HG03060 (cell line): Measurements from ENCODE around the gene HIC2.
A peak's percentile ranks its signal among the peaks of the same experiment; 100 is the strongest.
"Not testable (repeated sequence)": the region's sequence is repeated elsewhere in the genome, so short reads cannot be mapped to it uniquely, and the experiment has no call there.

Source experiments
- ATAC-seq: cut with Tn5 transposase; IDR thresholded peaks from one replicate; pipeline ENCODE4 v1.9.1; 2021; ENCODE audit warnings: low read depth, moderate number of reproducible peaks; ENCODE audit not compliant: unreplicated experiment

The HIC2 gene

DNA sequence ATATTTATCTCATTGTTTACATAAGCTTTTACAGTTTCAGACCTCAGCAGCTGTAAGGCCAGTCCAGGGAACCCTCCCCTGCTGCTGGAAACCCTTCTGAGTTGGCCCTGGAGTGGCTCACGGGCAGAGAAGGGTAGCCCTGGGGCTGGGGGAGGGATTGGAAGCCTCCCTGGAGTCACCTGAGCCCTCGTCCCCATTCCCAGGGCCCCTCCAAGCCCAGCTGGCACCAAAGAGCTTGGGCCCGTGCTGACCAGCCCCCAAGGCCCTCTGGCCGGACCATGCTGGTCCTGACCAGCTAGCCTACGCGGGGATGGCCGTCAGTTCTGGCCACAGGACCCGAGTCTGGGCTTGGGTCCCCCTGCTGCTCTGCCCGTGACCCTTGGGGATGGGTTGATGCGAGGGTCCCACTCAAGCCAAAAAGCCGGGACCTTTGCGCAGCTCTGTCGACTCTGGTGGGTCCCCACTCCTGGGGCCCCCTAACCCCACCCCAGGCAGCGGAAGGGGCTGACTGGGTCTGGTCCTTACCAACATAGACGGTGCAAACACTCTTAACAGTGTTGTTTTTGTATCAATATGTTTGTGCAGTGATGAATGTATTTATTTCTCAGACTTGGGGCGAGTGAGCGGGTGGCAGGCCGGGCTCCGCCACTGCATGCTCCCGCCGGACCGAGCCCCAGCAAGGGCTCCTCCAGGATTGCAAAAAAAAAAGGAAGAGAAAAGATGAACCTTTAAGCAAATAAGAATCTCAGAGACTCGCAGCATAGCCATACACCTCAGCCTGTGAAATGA, 32.6 kb downstream of the HIC2 start:
- no peak for ATAC-seq

DNA sequence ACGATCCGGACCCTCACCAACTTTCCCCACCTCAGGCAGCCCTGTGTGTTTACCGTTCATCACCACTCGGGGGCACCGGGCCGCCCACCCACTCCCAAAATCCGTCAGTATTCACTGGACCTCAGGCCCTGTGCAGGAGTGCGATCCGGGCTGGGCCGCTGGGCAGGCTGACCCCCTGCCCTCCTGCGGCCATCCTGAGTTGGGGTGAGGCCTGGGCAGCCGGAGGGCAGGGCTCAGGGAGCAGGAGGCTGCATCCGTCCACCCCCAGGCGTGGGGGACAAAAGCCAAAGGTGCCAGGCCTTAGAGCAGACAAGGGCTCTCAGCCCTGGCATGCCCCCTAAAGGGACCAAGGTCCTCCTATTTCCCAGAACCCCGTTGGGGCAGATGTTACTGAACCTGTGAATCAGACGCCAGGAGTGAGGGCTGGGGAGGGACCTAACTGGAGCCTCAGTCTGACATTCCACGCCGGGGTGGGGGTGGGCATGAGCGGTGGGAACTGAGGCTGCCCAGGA, 33.2 kb downstream of the HIC2 start:
- no peak for ATAC-seq

DNA sequence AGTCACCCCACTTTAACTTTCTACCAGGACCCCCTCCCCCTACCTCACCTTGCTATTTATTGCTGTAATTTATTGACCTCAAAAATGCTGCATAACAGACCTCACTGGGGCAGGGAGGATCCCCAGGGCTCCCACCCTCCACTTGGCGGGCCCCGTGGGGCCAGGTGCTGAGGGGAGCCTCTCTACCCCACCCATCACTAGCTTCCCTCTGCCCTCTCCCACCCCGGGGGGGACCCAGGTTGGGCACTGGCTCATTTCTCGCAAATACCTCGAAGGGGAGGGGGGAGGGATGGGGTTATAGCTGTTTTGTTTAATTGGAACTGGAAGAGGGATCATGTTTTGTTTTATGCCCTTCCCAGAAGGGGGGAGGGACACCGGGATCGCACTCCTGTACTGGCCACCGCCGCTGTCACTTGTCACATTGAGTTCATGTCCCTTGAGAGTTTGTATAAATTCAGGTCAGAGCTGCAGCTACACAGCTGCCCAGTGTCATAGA, 33.7 kb downstream of the HIC2 start:
- ATAC-seq, result no peak

DNA sequence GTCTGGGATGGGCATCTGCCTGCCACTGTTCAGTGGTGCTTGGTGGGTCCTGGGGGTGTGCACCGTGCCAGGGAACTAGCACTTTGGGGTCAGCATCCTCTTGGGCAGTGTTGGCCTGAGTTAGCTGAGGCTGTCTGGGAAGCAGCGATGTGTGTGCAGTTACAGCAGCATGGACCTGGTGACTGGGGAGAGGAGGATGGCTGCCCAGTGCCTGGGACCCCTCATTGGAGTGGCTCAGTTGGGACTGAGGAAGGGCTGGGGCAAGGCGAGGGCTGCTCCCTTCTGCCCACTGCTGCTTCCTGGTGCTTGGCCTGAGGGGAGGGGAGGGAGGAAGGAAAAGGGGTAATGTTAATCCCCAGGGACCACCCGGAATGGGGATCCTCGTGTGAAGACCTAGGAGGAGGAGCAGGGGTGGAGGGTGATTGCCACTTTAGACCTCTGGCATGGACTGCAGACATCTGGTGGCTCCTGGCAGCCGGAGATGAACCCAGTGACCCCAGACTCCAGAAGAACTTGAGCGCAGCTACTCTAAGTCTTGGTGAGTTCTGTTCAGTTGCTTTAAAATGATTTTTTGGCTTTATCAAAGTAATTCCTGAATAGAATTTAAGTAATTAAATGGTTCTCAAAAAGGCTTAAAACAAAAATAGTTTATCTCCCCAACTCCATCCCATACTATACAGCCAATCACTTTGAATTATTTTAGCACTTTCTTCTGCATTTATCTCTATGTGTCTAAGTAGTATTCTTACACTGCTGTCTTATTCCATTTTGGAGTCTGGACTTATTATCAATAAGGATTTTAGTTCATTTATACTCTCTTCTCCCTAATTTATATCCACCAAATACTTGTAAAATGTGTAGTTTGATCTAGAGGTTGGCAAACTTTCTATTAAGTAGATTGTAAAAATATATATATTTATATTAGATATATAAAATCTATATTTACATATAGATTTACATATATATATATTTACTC, 34.7 kb downstream of the HIC2 start:
- ATAC-seq, result no peak

DNA sequence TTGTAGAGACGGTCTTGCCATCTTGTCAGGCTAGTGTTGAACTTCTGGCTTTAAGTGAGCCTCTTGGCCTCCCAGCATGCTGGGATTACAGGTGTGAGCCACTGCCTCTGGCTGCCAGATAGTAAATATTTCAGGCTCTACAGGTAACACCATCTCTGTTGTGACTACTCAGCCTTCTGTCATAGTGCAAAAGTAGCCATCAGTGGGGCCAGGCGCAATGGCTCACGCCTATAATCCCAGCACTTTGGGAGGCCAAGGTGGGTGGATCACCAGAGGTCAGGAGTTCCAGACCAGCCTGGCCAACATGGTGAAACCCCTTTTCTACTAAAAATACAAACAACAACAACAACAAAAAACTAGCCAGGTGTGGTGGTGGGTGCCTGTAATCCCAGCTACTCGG, 35.5 kb downstream of the HIC2 start:
- not testable (repeated sequence) for ATAC-seq

DNA sequence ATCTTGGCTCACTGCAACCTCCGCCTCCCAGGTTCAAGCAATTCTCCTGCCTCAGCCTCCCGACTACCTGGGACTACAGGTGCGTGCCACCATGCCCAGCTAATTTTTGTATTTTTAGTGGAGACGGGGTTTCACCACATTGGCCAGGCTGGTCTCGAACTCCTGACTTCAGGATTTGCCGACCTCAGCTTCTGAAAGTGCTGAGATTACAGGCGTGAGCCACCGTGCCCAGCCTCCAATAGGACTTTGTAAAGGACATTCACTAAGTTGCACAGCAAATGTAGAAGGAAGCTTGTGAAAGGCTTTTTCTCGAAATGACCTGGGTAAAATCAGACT, 37.8 kb downstream of the HIC2 start:
- ATAC-seq, result not testable (repeated sequence)

DNA sequence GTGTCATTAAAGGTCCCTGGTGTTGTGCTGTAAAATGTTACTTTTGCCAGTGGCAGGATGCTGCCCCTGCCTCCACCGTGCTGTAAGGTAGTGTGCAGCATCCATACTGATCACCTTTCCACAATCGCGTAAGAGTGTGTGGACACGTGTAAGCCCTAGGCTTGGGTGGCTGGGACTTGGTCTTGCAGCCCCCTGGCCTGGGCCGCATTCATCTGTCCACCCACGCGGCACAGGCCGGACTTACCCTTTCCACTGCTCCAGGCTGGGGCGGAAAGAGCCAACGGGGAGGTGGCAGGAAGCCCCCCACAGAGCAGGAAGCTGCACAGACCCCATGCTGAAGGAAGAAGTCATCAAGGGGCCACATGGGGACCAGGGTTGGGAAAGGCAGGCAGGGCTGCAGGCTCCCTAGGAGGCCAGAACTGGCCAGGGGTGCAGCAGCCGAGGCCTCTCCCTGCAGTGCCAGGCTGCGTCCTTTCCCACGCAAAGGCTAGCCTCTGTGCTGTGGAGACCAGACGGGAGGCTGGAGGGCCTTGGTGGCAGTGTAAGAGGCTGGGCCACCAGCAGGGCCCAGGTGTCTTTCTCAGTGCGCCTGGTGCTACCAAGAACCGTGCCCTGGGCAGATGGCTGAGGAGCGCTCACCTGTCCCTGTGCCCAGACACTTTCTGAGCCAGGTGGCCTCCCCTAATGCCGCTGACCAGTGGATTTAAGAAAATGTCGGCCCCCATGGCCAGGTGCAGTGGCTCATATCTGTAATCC, 38.3 kb downstream of the HIC2 start:
- ATAC-seq, result no peak

DNA sequence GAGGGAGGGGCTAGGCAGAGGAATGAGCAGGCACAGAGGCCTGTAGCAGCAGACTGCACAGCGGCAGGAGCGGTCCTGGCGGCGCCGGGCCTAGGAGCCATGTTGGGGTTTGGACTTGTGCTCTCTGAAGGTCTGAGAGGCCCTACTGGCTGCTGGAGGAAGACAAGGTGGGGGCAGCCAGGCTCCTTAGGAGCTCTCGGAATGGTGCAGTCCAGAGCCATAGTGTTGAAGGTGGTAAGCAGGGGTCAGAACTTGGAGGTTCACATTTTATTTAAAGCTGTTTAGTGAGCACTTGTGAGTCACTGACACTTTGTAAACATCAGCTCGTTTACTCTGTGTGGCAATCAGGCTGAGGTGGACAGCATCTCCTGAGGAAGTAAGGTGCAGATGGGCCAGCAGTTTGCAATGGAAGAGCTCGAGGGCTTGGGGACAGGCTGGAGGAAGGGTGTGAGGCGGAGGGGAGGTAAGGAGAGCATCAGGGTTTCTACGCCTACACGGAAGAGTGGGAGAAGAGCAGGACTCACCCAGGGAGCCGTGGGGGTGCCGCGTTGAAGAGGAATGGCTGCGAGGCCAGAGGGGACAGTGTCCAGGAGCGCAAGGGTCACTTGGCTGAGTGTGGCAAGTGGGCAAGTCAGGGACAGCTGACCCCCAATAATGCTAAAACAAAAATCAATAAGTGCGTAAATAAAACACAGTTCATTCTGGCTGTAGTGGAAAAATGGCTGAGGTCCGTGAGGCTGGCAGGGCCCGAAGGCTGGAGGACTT, 40.0 kb downstream of the HIC2 start:
- ATAC-seq, result no peak

DNA sequence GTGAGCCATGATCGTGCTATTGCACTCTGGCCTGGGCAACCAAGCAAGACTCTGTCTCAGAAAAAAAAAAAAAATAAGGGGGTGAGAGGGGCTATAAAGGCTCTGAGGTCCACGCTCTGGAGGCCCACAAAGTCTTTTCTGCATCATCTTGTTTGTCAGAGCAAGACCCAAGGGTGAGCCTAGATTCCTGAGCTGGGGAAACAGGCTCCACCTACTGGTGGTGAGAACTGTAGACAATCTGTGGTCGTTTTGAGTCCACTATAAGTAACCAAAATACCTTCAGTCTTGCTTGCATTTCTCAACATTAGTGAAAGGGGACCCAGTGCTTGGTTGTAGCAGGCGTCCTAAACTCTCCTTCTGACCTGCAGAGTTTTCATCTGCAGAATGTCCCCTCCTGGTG, 45.5 kb downstream of the HIC2 start:
- not testable (repeated sequence) for ATAC-seq

DNA sequence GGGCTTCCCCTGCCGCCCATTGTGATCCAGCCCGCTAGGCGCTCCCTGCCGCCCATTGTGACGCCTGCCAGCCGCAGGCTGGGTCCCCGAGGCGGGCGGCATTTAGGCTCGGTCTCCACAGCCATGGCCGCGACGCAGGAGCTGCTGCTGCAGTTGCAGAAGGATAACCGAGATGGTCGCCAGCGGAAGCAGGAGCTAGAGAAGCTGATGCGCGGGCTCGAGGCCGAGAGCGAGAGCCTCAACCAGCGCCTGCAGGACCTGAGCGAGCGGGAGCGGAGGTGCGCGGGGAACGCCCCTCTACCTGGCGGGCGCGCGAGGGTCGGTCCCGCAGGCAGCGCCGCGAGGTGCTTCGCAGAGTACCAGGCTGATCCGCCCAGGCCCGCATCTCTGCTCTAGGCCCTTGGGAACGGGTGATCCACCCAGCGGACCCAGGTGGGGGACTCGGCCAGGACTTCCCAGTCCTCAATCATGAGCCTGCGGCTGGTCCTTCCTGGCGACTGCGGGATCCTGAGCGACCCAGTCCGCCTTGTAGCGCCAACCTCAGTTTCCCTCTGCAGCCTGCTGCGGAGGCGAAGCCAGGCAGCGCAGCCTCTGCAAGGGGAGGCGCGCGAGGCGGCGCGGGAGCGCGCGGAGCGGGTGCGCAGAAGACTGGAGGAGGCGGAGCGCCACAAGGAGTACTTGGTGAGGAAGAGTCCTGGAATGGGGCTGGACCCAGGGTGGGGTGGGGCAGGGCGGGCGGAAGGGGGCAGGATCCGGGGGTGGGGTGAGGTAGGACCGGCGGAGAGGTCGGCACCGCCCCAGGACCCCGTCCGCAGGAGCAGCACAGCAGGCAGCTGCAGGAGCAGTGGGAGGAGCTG, 50.4 kb downstream of the HIC2 start, which contains the start of gene TMEM191C:
TSS of gene TMEM191C (plus strand) at position 51 of the 857 bp plus-strand sequence. CDS start at position 124, 73 bp downstream.
- peak; percentile 15 for ATAC-seq

DNA sequence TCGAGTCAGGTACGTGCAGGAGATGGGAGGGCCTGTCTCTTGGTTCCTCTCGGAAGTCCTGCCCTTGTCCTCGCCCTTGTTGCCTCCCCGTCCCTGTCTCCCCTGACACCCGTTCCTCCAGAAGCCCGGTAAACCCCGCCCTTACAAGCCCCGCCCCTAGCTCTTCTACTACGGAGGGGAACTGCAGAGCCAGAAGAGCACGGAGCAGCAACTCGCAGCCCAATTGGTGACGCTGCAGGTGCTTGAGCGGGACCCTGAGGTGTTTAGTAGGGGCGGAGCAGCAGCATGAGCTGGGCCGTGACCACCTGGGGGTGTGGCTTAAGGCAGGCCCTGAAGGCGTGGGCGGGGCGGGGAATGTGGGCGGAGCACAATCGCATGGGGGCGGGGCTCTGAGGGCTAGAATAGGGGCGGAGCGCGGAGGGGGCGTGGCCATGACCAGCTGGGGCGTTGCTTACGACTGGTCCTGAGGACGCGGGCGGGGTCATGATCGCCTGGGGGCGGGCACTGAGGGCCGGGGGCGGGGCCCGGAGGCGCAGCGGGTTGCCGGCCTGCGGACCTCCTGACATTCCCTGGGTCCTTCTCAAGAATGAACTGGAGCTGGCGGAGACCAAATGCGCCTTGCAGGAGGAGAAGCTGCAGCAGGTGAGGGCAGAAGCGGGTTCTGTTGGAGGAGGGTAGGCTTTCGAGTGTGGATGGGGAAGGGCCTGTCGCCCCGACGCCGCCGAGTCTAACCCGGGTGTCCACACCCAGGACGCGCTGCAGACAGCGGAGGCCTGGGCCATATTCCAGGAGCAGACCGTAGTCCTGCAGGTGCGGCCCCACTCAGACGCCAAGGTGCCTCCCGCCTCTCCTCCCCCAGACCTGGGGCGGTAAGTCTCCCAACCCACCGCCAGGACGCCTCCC, 51.3 kb downstream of the HIC2 start:
- peak; percentile 71 for ATAC-seq

DNA sequence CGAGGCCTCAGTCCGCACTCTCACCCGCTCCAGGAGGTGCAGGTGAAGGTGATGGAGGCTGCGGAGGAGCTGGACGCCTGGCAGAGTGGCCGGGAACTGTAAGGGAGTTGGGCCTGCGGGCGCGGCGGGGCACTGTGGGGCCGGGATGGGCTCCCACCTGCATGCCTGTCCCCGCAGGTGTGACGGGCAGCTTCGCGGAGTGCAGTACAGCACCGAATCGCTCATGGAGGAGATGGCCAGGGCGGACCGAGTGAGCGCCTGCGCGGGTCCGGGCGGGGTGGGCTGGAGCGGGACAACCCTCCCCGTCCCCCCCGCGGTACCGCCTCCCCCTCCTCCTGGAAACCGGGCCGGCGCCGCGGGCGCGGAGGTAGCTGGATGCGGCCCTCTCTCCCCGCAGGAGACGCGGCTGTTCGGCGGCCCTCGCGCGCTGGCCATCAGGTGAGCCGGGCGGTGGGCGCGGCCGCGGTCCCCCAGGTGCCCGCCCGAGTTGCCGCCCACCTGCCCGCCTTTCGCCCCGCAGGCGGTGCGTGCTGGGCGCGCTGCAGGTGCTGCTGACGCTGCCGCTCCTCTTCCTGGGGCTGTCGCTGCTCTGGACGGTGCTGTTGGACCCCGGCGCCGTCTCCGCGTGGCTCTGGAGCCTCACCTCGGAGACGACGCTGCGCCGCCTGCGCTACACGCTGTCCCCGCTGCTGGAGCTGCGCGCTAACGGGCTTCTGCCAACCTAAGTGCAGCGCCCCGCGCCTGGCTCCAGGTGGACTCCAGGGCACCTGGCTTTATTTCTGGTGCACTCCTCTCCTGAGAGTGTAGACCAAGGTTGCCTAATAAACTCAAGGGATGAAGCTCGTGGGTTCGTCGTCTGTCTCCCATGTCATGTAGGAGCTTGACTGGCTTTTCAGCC, 52.2 kb downstream of the HIC2 start:
- not testable (repeated sequence) for ATAC-seq

DNA sequence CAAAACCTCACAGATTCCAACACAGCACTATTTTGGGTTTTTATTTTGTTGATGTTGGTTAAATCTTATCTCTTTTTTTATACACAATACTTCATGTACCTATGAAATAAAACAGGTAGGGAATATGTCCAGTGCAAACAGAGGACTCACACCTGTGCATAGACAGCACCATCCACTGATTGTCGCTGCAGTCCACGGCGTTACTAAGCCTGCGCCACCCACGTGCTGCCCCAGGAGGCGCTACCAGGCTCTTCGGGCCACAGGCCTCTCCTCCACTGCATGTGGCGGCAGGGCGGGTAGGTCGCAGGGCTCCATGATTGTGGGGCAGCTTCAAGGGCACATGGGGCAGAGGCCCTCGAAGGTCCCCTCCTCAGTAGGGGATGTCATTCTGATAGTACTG, 55.8 kb downstream of the HIC2 start:
- ATAC-seq, result not testable (repeated sequence)

DNA sequence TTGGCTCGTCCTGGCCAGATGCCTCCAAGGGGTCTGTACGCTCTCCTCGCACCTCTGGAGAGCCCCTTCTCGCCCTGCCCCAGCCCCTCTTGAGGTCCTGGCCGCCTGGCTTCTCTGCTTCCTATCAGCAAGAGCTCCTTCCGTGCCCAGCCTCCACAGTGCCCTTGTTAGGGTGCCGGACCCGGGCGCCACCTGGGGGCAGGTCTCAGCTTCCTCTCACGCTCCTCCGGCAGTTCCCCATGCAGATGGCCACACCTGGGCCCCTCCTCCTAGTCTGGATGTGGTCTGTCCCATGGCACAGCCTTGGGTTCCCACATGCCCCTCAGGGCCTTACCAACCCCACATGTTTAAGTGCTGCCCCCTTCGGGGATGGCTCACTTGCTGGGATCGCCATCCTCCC, 56.5 kb downstream of the HIC2 start:
- not testable (repeated sequence) for ATAC-seq

DNA sequence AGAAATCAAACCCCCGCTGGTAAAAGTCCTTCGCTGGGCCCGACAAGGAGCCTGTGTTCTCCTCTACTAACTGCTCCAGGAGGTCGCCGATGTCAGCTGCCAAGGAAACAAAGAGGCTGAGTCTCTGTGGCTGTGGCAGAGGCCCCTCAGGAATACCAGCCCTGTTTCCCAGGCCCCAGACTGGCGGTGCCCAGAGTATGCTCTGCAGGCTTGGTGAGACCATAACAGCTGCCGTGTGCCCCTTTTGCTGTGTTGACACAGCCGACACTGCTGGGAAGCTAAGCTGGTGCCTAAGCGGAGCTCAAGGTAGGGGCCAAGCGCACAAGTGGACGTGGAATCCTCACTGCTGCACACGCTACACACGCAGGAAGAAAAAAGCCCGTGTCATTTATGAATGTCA, 66.9 kb downstream of the HIC2 start:
- not testable (repeated sequence) for ATAC-seq

DNA sequence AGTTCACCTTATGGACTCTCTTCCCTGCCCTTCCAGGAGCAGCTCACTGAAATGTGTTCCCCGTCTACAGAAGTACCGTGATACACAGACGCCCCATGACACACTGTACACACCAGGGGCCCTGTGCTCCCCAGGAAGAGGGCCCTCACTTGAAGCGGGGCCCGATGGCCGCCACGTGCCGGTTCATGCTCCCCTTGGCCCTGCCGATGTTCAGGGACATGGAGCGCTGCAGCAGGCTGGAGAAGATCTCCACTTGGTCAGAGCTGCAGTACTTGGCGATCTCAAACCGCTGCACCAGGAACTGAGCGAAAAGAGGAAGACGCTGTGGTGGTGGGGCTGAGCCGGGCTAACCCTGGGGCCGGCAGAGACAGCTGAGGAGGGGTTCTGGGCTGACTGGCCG, 70.6 kb downstream of the HIC2 start:
- ATAC-seq, result not testable (repeated sequence)
